K562 (cell line): ENCODE data around the gene GNAT3. TPM values are rescaled to one million over a fixed set of nuclear protein-coding genes. Genes with fewer than 3 reads are reported as not detected.

Source experiments
- ATAC-seq: fragments of 200-7000 bp; cut with Tn5 transposase; 3 replicates; pipeline ENCODE4 v1.9.1; 2020; ENCODE audit warnings: moderate library complexity
- BruUV-seq: library from RNA; stranded (reverse); fragments of 400-500 nt; replicated peaks from 2 replicates; lab custom pipeline; 2021; lab: Mats Ljungman, UMichigan
- CTCF ChIA-PET: fragments of 300-600 bp; formaldehyde crosslinking; extraction: SDS; loops from one replicate; lab custom pipeline; 2021; ENCODE audit warnings: low intra/inter-chr PET ratio; lab: Yijun Ruan, JAX
- POLR2A ChIA-PET: fragments of 300-600, 350-650 bp; sonication (Branson Sonifier 250); formaldehyde crosslinking; extraction: SDS; loops from one replicate; lab custom pipeline; 2021; ENCODE audit warnings: antibody characterized with exemption, inconsistent platforms; lab: Yijun Ruan, JAX
- DNase-seq, 4 experiments: peaks; one replicate each; pipeline versions ENCODE4 v3.0.0 to v3.0.0-alpha.2; 2011 to 2018; ENCODE audit warnings: low spot score in 3 of 4, mixed read lengths in 3 of 4; ENCODE audit errors: extremely low read depth in 1 of 4
- FAIRE-seq: peaks from 2 replicates; lab custom pipeline; 2011; peaks lifted over from hg19 to GRCh38; lab: Jason Lieb, UNC
- H2AFZ ChIP-seq: 2 replicates; pipeline ENCODE4 v1.6.0; 2011; ENCODE audit warnings: low read depth, low read length, control low read depth, inconsistent platforms
- H3K27ac ChIP-seq: fragments of 200-600 bp; 3 replicates; pipeline ENCODE4 v1.8.0; 2011; ENCODE audit warnings: low read depth, mild to moderate bottlenecking, control low read depth, inconsistent platforms, low read length, moderate library complexity, mixed read lengths; ENCODE audit errors: extremely low read depth
- H3K27me3 ChIP-seq, 2 experiments: fragments of 300-600 bp in 1 of 2; 2 replicates in 1 of 2; 3 replicates in 1 of 2; pipeline versions ENCODE4 v1.6.0 to v1.8.0; 2011; ENCODE audit warnings: inconsistent platforms in 2 of 2, low read length in 2 of 2, mild to moderate bottlenecking in 1 of 2, mixed read lengths in 1 of 2, moderate library complexity in 1 of 2; ENCODE audit not compliant: control insufficient read depth in 2 of 2, insufficient read depth in 2 of 2
- H3K36me3 ChIP-seq: fragments of 300-600 bp; 3 replicates; pipeline ENCODE4 v1.8.0; 2011; ENCODE audit warnings: mild to moderate bottlenecking, low read length, inconsistent platforms; ENCODE audit not compliant: control insufficient read depth, insufficient read depth
- H3K4me1 ChIP-seq, 2 experiments: fragments of 200-600 bp in 1 of 2; replicated peaks in 1 of 2; 2 replicates in 1 of 2; 3 replicates in 1 of 2; pipeline versions ENCODE4 v1.5.1 to v1.8.0; 2011; ENCODE audit warnings: inconsistent platforms in 2 of 2, low read length in 2 of 2, mild to moderate bottlenecking in 1 of 2, mixed read lengths in 1 of 2, moderate library complexity in 1 of 2; ENCODE audit not compliant: control insufficient read depth in 2 of 2, insufficient read depth in 2 of 2
- H3K4me2 ChIP-seq: 2 replicates; pipeline ENCODE4 v1.6.1; 2011; ENCODE audit warnings: low read length, control low read depth, inconsistent platforms, mixed read lengths; ENCODE audit not compliant: insufficient read depth
- H3K4me3 ChIP-seq: fragments of 200-600 bp; sonication (generic), shearing (Covaris generic); 2 replicates; pipeline ENCODE4 v1.5.1; 2016; ENCODE audit warnings: control low read depth, inconsistent platforms
- H3K79me2 ChIP-seq: fragments of 200-600 bp; 3 replicates; pipeline ENCODE4 v1.8.0; 2011; ENCODE audit warnings: low read length, inconsistent platforms; ENCODE audit not compliant: control insufficient read depth, insufficient read depth
- H3K9ac ChIP-seq, 2 experiments: 2 replicates each; pipeline versions ENCODE4 v1.6.0 to v1.6.1; 2011; ENCODE audit warnings: low read depth in 2 of 2, low read length in 2 of 2, control low read depth in 1 of 2, inconsistent platforms in 1 of 2, mild to moderate bottlenecking in 1 of 2, mixed read lengths in 1 of 2; ENCODE audit not compliant: insufficient read depth in 1 of 2
- H3K9me1 ChIP-seq: one replicate; pipeline ENCODE4 v1.6.0; 2011; ENCODE audit warnings: inconsistent platforms, mild to moderate bottlenecking, low read length, moderate library complexity; ENCODE audit not compliant: control insufficient read depth, insufficient read depth
- H3K9me3 ChIP-seq: replicated peaks from 2 replicates; pipeline ENCODE4 v1.5.1; 2011; ENCODE audit warnings: low read depth, low read length, inconsistent platforms; ENCODE audit not compliant: control insufficient read depth, insufficient read depth
- H4K20me1 ChIP-seq: replicated peaks from 2 replicates; pipeline ENCODE4 v1.6.1; 2011; ENCODE audit warnings: low read length, inconsistent platforms, mixed read lengths; ENCODE audit not compliant: control insufficient read depth, insufficient read depth
- BRCA1 ChIP-seq, 2 experiments: fragments of 450-650 bp in 1 of 2; sonication (generic) in 1 of 2; formaldehyde crosslinking in 1 of 2; IDR thresholded peaks; 2 replicates each; pipeline versions ENCODE4 v1.5.0 to v1.6.1; 2017 to 2020; ENCODE audit warnings: mild to moderate bottlenecking in 1 of 2, missing genetic modification reagents in 1 of 2
- HDGF ChIP-seq: fragments of 450-650 bp; IDR thresholded peaks from 2 replicates; pipeline ENCODE4 v1.6.1; 2016
- HNRNPL ChIP-seq: fragments of 200-400 bp; formaldehyde crosslinking; IDR thresholded peaks from 2 replicates; pipeline ENCODE4 v1.6.1; 2017; ENCODE audit warnings: low read depth, mild to moderate bottlenecking, low read length
- KHSRP ChIP-seq: fragments of 450-650 bp; IDR thresholded peaks from 2 replicates; pipeline ENCODE4 v1.6.1; 2017
- MYBL2 ChIP-seq, 2 experiments: fragments of 450-650 bp in 1 of 2; sonication (generic) in 1 of 2; formaldehyde crosslinking in 1 of 2; IDR thresholded peaks; 2 replicates each; pipeline versions ENCODE4 v1.6.1 to v1.8.1; 2017 to 2022; ENCODE audit warnings: borderline replicate concordance in 1 of 2, inconsistent platforms in 1 of 2, low read depth in 1 of 2, mild to moderate bottlenecking in 1 of 2, missing genetic modification reagents in 1 of 2, moderate library complexity in 1 of 2
- NFIX ChIP-seq: fragments of 250-450 bp; sonication (Bioruptor Pico); IDR thresholded peaks from 2 replicates; pipeline ENCODE4 v1.4.0; 2020; ENCODE audit warnings: low read depth, mild to moderate bottlenecking, moderate library complexity
- PURB ChIP-seq: sonication (generic); formaldehyde crosslinking; IDR thresholded peaks from 2 replicates; pipeline ENCODE4 v1.9.0; 2021; ENCODE audit warnings: low read depth, mild to moderate bottlenecking, missing genetic modification reagents
- WGBS: fragments of 100-300 bp; shearing (Covaris generic); methylation state at CpG from one replicate; pipeline ENCODE4 v1.1.6; 2016; ENCODE audit warnings: low coverage, mixed read lengths; ENCODE audit not compliant: insufficient coverage; ENCODE audit errors: missing lambda C conversion rate; 5-methylcytosine and 5-hydroxymethylcytosine counted together
- in situ Hi-C: fragments of 300-500 bp; cut with MboI; formaldehyde crosslinking; loops from 4 replicates; pipeline ENCODE4 v1.15.0; 2018; ENCODE audit warnings: inconsistent platforms, mixed read lengths
- intact Hi-C: fragments of 100-400 bp; cut with micrococcal nuclease; formaldehyde crosslinking; loops from 2 replicates; pipeline ENCODE4 v1.14.2; 2022
- polyA plus RNA-seq, 8 experiments: library from polyadenylated mRNA; depleted of rRNA in 4 of 8; stranded (reverse) in 5 of 8; unstranded in 3 of 8; fragments of >200 nt; fragmentation: Nextera tagmentation in 2 of 8; fragmentation: Illumina TruSeq in 1 of 8; extraction: Ambion mirVana in 2 of 8; extraction: Trizol in 1 of 8; gene quantifications; 2 replicates each; pipeline versions ENCODE4 v1.2.1 to v1.2.3, GENCODE V29; 2011 to 2014; ENCODE audit warnings: inconsistent platforms in 1 of 8, missing spikeins in 1 of 8
- total RNA-seq, 7 experiments: library from RNA; depleted of rRNA in 6 of 7; stranded (reverse); fragments of >200 nt in 6 of 7; fragmentation: Illumina TruSeq in 2 of 7; extraction: Trizol in 2 of 7; gene quantifications; 2 replicates each; pipeline versions ENCODE4 v1.2.1 to v1.2.3, GENCODE V29; 2011 to 2021; ENCODE audit warnings: low replicate concordance in 1 of 7
- TF ChIP-seq, protein P1 (sequence below), 2 experiments: fragments of 450-650 bp; formaldehyde crosslinking in 1 of 2; IDR thresholded peaks; 2 replicates each; pipeline versions ENCODE4 v1.4.0 to v1.6.1; 2014 to 2020; ENCODE audit warnings: mild to moderate bottlenecking in 2 of 2, borderline replicate concordance in 1 of 2, low read depth in 1 of 2
- TF ChIP-seq, protein P2 (sequence below): sonication (generic); formaldehyde crosslinking; IDR thresholded peaks from 2 replicates; pipeline ENCODE4 v1.8.1; 2023; ENCODE audit warnings: mild to moderate bottlenecking, missing genetic modification reagents, moderate library complexity
- TF ChIP-seq, protein P3 (sequence below): fragments of 250-450 bp; sonication (Bioruptor Pico); IDR thresholded peaks from 2 replicates; pipeline ENCODE4 v1.8.0; 2021; ENCODE audit warnings: mild to moderate bottlenecking, moderate library complexity

The GNAT3 gene
- total and polyA plus RNA-seq, 9 of the 15 experiments (the other 6 are each of a cell fraction or from before 2014, with no cell fraction given), result not detected

- TF ChIP-seq, protein P1, sequence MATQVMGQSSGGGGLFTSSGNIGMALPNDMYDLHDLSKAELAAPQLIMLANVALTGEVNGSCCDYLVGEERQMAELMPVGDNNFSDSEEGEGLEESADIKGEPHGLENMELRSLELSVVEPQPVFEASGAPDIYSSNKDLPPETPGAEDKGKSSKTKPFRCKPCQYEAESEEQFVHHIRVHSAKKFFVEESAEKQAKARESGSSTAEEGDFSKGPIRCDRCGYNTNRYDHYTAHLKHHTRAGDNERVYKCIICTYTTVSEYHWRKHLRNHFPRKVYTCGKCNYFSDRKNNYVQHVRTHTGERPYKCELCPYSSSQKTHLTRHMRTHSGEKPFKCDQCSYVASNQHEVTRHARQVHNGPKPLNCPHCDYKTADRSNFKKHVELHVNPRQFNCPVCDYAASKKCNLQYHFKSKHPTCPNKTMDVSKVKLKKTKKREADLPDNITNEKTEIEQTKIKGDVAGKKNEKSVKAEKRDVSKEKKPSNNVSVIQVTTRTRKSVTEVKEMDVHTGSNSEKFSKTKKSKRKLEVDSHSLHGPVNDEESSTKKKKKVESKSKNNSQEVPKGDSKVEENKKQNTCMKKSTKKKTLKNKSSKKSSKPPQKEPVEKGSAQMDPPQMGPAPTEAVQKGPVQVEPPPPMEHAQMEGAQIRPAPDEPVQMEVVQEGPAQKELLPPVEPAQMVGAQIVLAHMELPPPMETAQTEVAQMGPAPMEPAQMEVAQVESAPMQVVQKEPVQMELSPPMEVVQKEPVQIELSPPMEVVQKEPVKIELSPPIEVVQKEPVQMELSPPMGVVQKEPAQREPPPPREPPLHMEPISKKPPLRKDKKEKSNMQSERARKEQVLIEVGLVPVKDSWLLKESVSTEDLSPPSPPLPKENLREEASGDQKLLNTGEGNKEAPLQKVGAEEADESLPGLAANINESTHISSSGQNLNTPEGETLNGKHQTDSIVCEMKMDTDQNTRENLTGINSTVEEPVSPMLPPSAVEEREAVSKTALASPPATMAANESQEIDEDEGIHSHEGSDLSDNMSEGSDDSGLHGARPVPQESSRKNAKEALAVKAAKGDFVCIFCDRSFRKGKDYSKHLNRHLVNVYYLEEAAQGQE (IDR thresholded peaks at IDR 0.05; ENCODE audit: borderline replicate concordance), result no peak
- TF ChIP-seq, protein P1 (CRISPR knock-in tag; IDR thresholded peaks at IDR 0.05; ENCODE audit: low read depth), result no peak
- TF ChIP-seq HDGF, result no peak
Observed at GRCh38 chr7:80444811-80445210, 67.1 kb downstream of the GNAT3 start (continued).

- ATAC-seq (no peak), DNase-seq (no peak), FAIRE-seq (no peak)
- Histone ChIP-seq H3K27me3 (no peaks in the 10 kb centered on the region), H3K4me2 (no peak overlapping the region), H2AFZ (no peak overlapping the region), H3K27ac (no peak overlapping the region), H4K20me1 (no peaks in the 10 kb centered on the region), H3K36me3 (no peaks in the 10 kb centered on the region), H3K9me3 (no peaks in the 10 kb centered on the region), H3K4me3 (no peak overlapping the region), H3K79me2 (no peaks in the 10 kb centered on the region), H3K4me1 (no peaks in the 10 kb centered on the region), H3K9me1 (no peaks in the 10 kb centered on the region), H3K9ac (no peak overlapping the region)
- intact Hi-C loops (no loop called here), in situ Hi-C loops (no loop called here)
- WGBS, result 0% methylated on average over 3 of the region's 3 CpGs
- BruUV-seq, result no TSS peak
- CTCF ChIA-PET, result no interaction called here
- POLR2A ChIA-PET, result no interaction called here
- TF ChIP-seq HNRNPL (no peak), KHSRP (no peak), NFIX (CRISPR knock-in tag) (no peak), BRCA1 (IDR thresholded peaks at IDR 0.05) (no peak), BRCA1 (CRISPR knock-in tag; IDR thresholded peaks at IDR 0.05) (no peak), PURB (CRISPR knock-in tag) (no peak), MYBL2 (IDR thresholded peaks at IDR 0.05; ENCODE audit: low read depth) (no peak), MYBL2 (CRISPR knock-in tag; IDR thresholded peaks at IDR 0.05; ENCODE audit: borderline replicate concordance) (no peak)
- TF ChIP-seq, protein P2, sequence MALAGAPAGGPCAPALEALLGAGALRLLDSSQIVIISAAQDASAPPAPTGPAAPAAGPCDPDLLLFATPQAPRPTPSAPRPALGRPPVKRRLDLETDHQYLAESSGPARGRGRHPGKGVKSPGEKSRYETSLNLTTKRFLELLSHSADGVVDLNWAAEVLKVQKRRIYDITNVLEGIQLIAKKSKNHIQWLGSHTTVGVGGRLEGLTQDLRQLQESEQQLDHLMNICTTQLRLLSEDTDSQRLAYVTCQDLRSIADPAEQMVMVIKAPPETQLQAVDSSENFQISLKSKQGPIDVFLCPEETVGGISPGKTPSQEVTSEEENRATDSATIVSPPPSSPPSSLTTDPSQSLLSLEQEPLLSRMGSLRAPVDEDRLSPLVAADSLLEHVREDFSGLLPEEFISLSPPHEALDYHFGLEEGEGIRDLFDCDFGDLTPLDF (CRISPR knock-in tag), result no peak
- TF ChIP-seq, protein P3, sequence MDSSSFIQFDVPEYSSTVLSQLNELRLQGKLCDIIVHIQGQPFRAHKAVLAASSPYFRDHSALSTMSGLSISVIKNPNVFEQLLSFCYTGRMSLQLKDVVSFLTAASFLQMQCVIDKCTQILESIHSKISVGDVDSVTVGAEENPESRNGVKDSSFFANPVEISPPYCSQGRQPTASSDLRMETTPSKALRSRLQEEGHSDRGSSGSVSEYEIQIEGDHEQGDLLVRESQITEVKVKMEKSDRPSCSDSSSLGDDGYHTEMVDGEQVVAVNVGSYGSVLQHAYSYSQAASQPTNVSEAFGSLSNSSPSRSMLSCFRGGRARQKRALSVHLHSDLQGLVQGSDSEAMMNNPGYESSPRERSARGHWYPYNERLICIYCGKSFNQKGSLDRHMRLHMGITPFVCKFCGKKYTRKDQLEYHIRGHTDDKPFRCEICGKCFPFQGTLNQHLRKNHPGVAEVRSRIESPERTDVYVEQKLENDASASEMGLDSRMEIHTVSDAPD, result no peak
Observed at GRCh38 chr7:80443325-80443724, 68.5 kb downstream of the GNAT3 start.
